Ishikawa (cell line): ENCODE results near the gene PDGFC.

Experiments
- CEBPB ChIP-seq: IDR thresholded peaks from 2 replicates; pipeline ENCODE4 v1.6.1; 2012
- CREB1 ChIP-seq: IDR thresholded peaks from 2 replicates; pipeline ENCODE4 v1.6.1; 2012; ENCODE audit warnings: low read depth
- EGR1 ChIP-seq: IDR thresholded peaks from 2 replicates; pipeline ENCODE4 v1.6.1; 2012
- EP300 ChIP-seq: IDR thresholded peaks from 2 replicates; pipeline ENCODE4 v1.6.1; 2012; ENCODE audit warnings: borderline replicate concordance
- FOXM1 ChIP-seq: IDR thresholded peaks from 2 replicates; pipeline ENCODE4 v1.6.1; 2012; ENCODE audit warnings: low read depth, borderline replicate concordance
- MAX ChIP-seq: IDR thresholded peaks from 2 replicates; pipeline ENCODE4 v1.6.1; 2012
- NFIC ChIP-seq: IDR thresholded peaks from 2 replicates; pipeline ENCODE4 v1.6.1; 2012
- RAD21 ChIP-seq: IDR thresholded peaks from 2 replicates; pipeline ENCODE4 v1.6.1; 2012; ENCODE audit warnings: low read depth
- REST ChIP-seq: IDR thresholded peaks from 2 replicates; pipeline ENCODE4 v1.6.1; 2012; ENCODE audit warnings: low read depth, mild to moderate bottlenecking
- TAF1 ChIP-seq: IDR thresholded peaks from 2 replicates; pipeline ENCODE4 v1.6.1; 2012; ENCODE audit warnings: low read depth, mild to moderate bottlenecking
- TCF12 ChIP-seq: IDR thresholded peaks from 2 replicates; pipeline ENCODE4 v1.6.1; 2012; ENCODE audit warnings: low read depth
- TEAD4 ChIP-seq: IDR thresholded peaks from 2 replicates; pipeline ENCODE4 v1.6.1; 2012
- USF1 ChIP-seq: IDR thresholded peaks from 2 replicates; pipeline ENCODE4 v1.6.1; 2012
- YY1 ChIP-seq: IDR thresholded peaks from 2 replicates; pipeline ENCODE4 v1.6.1; 2012; ENCODE audit warnings: low read depth
- ZBTB7A ChIP-seq: IDR thresholded peaks from 2 replicates; pipeline ENCODE4 v1.6.1; 2012; ENCODE audit warnings: low read depth

PDGFC gene

GRCh38 chr4:156729416-156729815, 242.2 kb downstream of the PDGFC start:
- TF ChIP-seq ZBTB7A (no peak), RAD21 (no peak), FOXM1 (no peak), REST (no peak), CREB1 (no peak), TEAD4 (no peak), EP300 (no peak), TCF12 (no peak), TAF1 (no peak)

- TF ChIP-seq REST: no peak
- no peak for TF ChIP-seq EP300
- TF ChIP-seq NFIC: no peak
- TF ChIP-seq RAD21: no peak
- TF ChIP-seq EGR1: no peak
- no peak for TF ChIP-seq CREB1
- no peak for TF ChIP-seq TEAD4
- no peak for TF ChIP-seq TAF1
- no peak for TF ChIP-seq USF1
- no peak for TF ChIP-seq CEBPB
- TF ChIP-seq YY1: no peak
- TF ChIP-seq MAX: no peak
- TF ChIP-seq TCF12: no peak
- no peak for TF ChIP-seq ZBTB7A
- TF ChIP-seq FOXM1: no peak
Measured at GRCh38 chr4:156725257-156725656, 246.3 kb downstream of the PDGFC start.

GRCh38 chr4:156723951-156724668, 247.5 kb downstream of the PDGFC start:
- no peak for TF ChIP-seq CEBPB
- TF ChIP-seq MAX: no peak
- TF ChIP-seq TCF12: no peak
- no peak for TF ChIP-seq NFIC
- TF ChIP-seq EGR1: no peak
- no peak for TF ChIP-seq REST
- TF ChIP-seq USF1: no peak
- TF ChIP-seq EP300: no peak
- TF ChIP-seq CREB1: no peak
- no peak for TF ChIP-seq ZBTB7A
- TF ChIP-seq YY1: no peak
- TF ChIP-seq RAD21: no peak
- TF ChIP-seq TEAD4: no peak
- TF ChIP-seq FOXM1: no peak
- no peak for TF ChIP-seq TAF1

- TF ChIP-seq RAD21: no peak
- no peak for TF ChIP-seq TCF12
- no peak for TF ChIP-seq FOXM1
- TF ChIP-seq NFIC: no peak
- TF ChIP-seq CREB1: no peak
- no peak for TF ChIP-seq TAF1
- no peak for TF ChIP-seq USF1
Measured at GRCh38 chr4:156718226-156718625, 253.4 kb downstream of the PDGFC start.
